ENCODE measurements around the gene DIDO1. TPM values are rescaled to one million over a fixed set of nuclear protein-coding genes. Genes with fewer than 3 reads are reported as not detected.

DIDO1 gene
- total RNA-seq, 2 experiments from 2014 or later, result 51.9 to 54.3 TPM

DNA sequence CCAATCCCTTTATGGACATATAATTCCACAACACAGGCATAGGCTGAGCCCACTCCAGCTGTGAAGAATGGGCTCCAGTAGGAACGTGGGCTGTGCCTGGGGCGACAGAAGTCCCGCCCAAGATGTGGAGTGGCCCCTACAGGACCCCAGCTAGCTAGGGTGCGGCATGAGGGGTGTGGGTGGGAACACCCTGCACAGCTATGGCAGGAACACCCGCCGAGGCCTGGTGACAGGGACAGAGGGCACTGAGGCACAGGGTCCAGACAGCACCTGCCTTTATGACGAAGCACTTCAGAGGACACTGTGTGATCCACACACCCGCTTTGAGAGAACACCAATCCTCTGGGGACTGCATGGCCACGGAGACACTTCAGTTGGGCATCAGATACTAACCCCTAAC is 36.4 kb downstream of the DIDO1 start:
- CTCF ChIA-PET, result no interaction called here
- Histone ChIP-seq H3K9me3 (ENCODE audit: control insufficient read depth in 1 of 2, insufficient read depth in 1 of 2, low read length in 2 of 2) (no peaks in the 10 kb centered on the region), H3K36me3 (ENCODE audit: insufficient read depth, low read length) (peaks cover 84% of the 10 kb centered on the region), H3K4me3 (ENCODE audit: low read length) (no peak overlapping the region), H3K27me3 (ENCODE audit: control insufficient read depth in 1 of 2, insufficient read depth in 2 of 2, low read length in 2 of 2) (no peaks in the 10 kb centered on the region), H3K4me1 (ENCODE audit: insufficient read depth, low read length) (peaks cover 66% of the 10 kb centered on the region), H3K27ac (ENCODE audit: low read depth in 1 of 2, low read length in 2 of 2) (no peak overlapping the region)
- peaks cover 84% of the 10 kb centered on the region for H3K36me3 Mint-ChIP-seq (ENCODE audit: low read depth)
- DNase-seq, result no peak
- H3K27me3 Mint-ChIP-seq, result no peaks in the 10 kb centered on the region
- no peaks in the 10 kb centered on the region for H3K9me3 Mint-ChIP-seq
- H3K27ac Mint-ChIP-seq, result peak overlapping the region; percentile 96
- peaks cover 45% of the 10 kb centered on the region for H3K4me1 Mint-ChIP-seq (ENCODE audit: low read depth)
- POLR2A ChIA-PET, result interaction anchor here (1.0 to 2.5 kb wide), 4 partner anchors 9 to 85 kb away, joined by 3 to 16 read pairs (median 11); partner anchors contain the start of gene TCFL5
- intact Hi-C loops (cut with DNase I, micrococcal nuclease), result no loop called here
- H3K4me3 Mint-ChIP-seq, result no peak overlapping the region
- ATAC-seq (ENCODE audit: poor library complexity), result no peak
- TF ChIP-seq, protein P1, sequence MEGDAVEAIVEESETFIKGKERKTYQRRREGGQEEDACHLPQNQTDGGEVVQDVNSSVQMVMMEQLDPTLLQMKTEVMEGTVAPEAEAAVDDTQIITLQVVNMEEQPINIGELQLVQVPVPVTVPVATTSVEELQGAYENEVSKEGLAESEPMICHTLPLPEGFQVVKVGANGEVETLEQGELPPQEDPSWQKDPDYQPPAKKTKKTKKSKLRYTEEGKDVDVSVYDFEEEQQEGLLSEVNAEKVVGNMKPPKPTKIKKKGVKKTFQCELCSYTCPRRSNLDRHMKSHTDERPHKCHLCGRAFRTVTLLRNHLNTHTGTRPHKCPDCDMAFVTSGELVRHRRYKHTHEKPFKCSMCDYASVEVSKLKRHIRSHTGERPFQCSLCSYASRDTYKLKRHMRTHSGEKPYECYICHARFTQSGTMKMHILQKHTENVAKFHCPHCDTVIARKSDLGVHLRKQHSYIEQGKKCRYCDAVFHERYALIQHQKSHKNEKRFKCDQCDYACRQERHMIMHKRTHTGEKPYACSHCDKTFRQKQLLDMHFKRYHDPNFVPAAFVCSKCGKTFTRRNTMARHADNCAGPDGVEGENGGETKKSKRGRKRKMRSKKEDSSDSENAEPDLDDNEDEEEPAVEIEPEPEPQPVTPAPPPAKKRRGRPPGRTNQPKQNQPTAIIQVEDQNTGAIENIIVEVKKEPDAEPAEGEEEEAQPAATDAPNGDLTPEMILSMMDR (IDR thresholded peaks at IDR 0.05), result no peak

- peaks cover 66% of the 10 kb centered on the region for H3K4me1 ChIP-seq (ENCODE audit: insufficient read depth, low read length)
- no peaks in the 10 kb centered on the region for H3K27me3 ChIP-seq (ENCODE audit: control insufficient read depth in 1 of 2, insufficient read depth in 2 of 2, low read length in 2 of 2)
- H3K4me3 ChIP-seq (ENCODE audit: low read length), result no peak overlapping the region
- Mint-ChIP-seq H3K9me3 (no peaks in the 10 kb centered on the region), H3K27ac (peak overlapping the region; percentile 96), H3K27me3 (no peaks in the 10 kb centered on the region), H3K36me3 (ENCODE audit: low read depth) (peaks cover 80% of the 10 kb centered on the region), H3K4me1 (ENCODE audit: low read depth) (peaks cover 45% of the 10 kb centered on the region), H3K4me3 (no peak overlapping the region)
- no peaks in the 10 kb centered on the region for H3K9me3 ChIP-seq (ENCODE audit: control insufficient read depth in 1 of 2, insufficient read depth in 1 of 2, low read length in 2 of 2)
- ATAC-seq (ENCODE audit: poor library complexity), result no peak
- peaks cover 80% of the 10 kb centered on the region for H3K36me3 ChIP-seq (ENCODE audit: insufficient read depth, low read length)
- CTCF ChIA-PET, result no interaction called here
- intact Hi-C loops (cut with DNase I, micrococcal nuclease), result no loop called here
- POLR2A ChIA-PET, result interaction anchor here (2.5 kb wide), 1 partner anchor 10 kb away, joined by 11 read pairs; no protein-coding TSS in a partner anchor
- TF ChIP-seq, protein P1 (IDR thresholded peaks at IDR 0.05), result no peak
- no peak for DNase-seq
- no peak overlapping the region for H3K27ac ChIP-seq (ENCODE audit: low read depth in 1 of 2, low read length in 2 of 2)
These were observed 36.9 kb downstream of the DIDO1 start for GRCh38 chr20:62889411-62889810.

DNA sequence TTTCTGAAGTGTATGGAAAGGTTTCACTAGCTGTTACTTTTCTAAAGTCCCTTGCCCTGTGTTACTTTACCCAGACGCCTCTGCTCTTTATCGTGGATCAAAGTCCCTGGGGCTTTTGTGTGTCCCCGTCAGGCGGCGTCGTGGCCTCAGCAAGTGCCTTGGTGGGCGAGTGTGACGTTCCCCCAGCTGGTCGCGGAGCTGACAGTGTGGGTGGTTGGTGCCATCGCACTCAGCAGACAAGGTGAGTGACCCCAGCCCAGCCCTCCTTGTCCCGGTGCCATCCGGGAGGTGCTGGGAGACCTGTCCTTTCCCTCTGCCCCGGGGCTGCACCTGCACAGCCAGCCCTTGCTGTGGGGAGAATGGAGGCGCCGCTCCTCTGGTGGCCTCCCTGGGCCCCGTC is 37.4 kb downstream of the DIDO1 start:
- Mint-ChIP-seq H3K27me3 (no peaks in the 10 kb centered on the region), H3K9me3 (no peaks in the 10 kb centered on the region), H3K36me3 (ENCODE audit: low read depth) (peaks cover 75% of the 10 kb centered on the region), H3K4me3 (no peak overlapping the region), H3K27ac (no peak overlapping the region), H3K4me1 (ENCODE audit: low read depth) (peaks cover 45% of the 10 kb centered on the region)
- Histone ChIP-seq H3K36me3 (ENCODE audit: insufficient read depth, low read length) (peaks cover 75% of the 10 kb centered on the region), H3K27me3 (ENCODE audit: control insufficient read depth in 1 of 2, insufficient read depth in 2 of 2, low read length in 2 of 2) (no peaks in the 10 kb centered on the region), H3K27ac (ENCODE audit: low read depth in 1 of 2, low read length in 2 of 2) (no peak overlapping the region), H3K9me3 (ENCODE audit: control insufficient read depth in 1 of 2, insufficient read depth in 1 of 2, low read length in 2 of 2) (no peaks in the 10 kb centered on the region), H3K4me3 (ENCODE audit: low read length) (no peak overlapping the region), H3K4me1 (ENCODE audit: insufficient read depth, low read length) (peaks cover 63% of the 10 kb centered on the region)
- ATAC-seq (ENCODE audit: poor library complexity) (no peak), DNase-seq (no peak)
- TF ChIP-seq, protein P1 (IDR thresholded peaks at IDR 0.05), result no peak
- CTCF ChIA-PET, result no interaction called here
- intact Hi-C loops (cut with DNase I, micrococcal nuclease), result no loop called here
- POLR2A ChIA-PET, result interaction anchor here (1.3 to 2.5 kb wide), 2 partner anchors 10 to 27 kb away, joined by 3 to 11 read pairs; partner anchors contain the start of gene TCFL5
